HL-60 (cell line): Measurements from ENCODE around the gene CORO2A.

ENCODE experiments used
- GABPA ChIP-seq: IDR thresholded peaks from 2 replicates; pipeline ENCODE4 v1.6.1; 2012; ENCODE audit warnings: low read depth
- POLR2AphosphoS5 ChIP-seq: IDR thresholded peaks from 2 replicates; pipeline ENCODE4 v1.6.1; 2012; ENCODE audit warnings: low read depth
- REST ChIP-seq: IDR thresholded peaks from 2 replicates; pipeline ENCODE4 v1.6.1; 2012; ENCODE audit warnings: low read depth; ENCODE audit not compliant: insufficient replicate concordance
- TF ChIP-seq, protein P1 (sequence below): IDR thresholded peaks from one replicate; pipeline ENCODE4 v1.5.1; 2011; ENCODE audit warnings: low read length, control low read depth, inconsistent platforms; ENCODE audit not compliant: insufficient read depth

GRCh38 chr9:98140503-98140902 lies 51.9 kb downstream of the CORO2A start:
- TF ChIP-seq, protein P1, sequence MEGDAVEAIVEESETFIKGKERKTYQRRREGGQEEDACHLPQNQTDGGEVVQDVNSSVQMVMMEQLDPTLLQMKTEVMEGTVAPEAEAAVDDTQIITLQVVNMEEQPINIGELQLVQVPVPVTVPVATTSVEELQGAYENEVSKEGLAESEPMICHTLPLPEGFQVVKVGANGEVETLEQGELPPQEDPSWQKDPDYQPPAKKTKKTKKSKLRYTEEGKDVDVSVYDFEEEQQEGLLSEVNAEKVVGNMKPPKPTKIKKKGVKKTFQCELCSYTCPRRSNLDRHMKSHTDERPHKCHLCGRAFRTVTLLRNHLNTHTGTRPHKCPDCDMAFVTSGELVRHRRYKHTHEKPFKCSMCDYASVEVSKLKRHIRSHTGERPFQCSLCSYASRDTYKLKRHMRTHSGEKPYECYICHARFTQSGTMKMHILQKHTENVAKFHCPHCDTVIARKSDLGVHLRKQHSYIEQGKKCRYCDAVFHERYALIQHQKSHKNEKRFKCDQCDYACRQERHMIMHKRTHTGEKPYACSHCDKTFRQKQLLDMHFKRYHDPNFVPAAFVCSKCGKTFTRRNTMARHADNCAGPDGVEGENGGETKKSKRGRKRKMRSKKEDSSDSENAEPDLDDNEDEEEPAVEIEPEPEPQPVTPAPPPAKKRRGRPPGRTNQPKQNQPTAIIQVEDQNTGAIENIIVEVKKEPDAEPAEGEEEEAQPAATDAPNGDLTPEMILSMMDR, result no peak
- TF ChIP-seq POLR2AphosphoS5 (no peak), REST (no peak), GABPA (no peak)
